GM12801 (cell line): ENCODE results near the gene LRRC59.

Source experiments
- CTCF ChIP-seq: IDR thresholded peaks from one replicate; pipeline ENCODE4 v1.5.1; 2011; ENCODE audit warnings: control low read depth; ENCODE audit not compliant: insufficient read length; ENCODE audit errors: extremely low read depth

The LRRC59 gene

GRCh38 chr17:50339381-50339780 lies 57.9 kb downstream of the LRRC59 start:
- TF ChIP-seq CTCF = no peak

GRCh38 chr17:50338645-50339044 lies 58.7 kb downstream of the LRRC59 start:
- TF ChIP-seq CTCF = no peak

- no peak for TF ChIP-seq CTCF
Measured at GRCh38 chr17:50337956-50338355, 59.4 kb downstream of the LRRC59 start.

GRCh38 chr17:50332196-50332595 lies 65.1 kb downstream of the LRRC59 start:
- TF ChIP-seq CTCF = no peak
